KMS-11 (cell line): Measurements from ENCODE around the gene KCNA1.

ENCODE experiments used
- H2AFZ ChIP-seq: fragments of 200-600 bp; sonication (generic); 2 replicates; pipeline ENCODE4 v1.6.1; 2016; ENCODE audit warnings: antibody characterized with exemption, mixed run types, low read depth
- H3K27ac ChIP-seq: fragments of 200-600 bp; sonication (generic); 2 replicates; pipeline ENCODE4 v1.6.1; 2016; ENCODE audit warnings: mild to moderate bottlenecking, mixed run types
- H3K27me3 ChIP-seq: fragments of 200-600 bp; sonication (generic); 2 replicates; pipeline ENCODE4 v1.6.1; 2017; ENCODE audit warnings: mild to moderate bottlenecking, low read depth, mixed run types, moderate library complexity; ENCODE audit not compliant: insufficient read depth
- H3K36me3 ChIP-seq: fragments of 200-600 bp; sonication (generic); 2 replicates; pipeline ENCODE4 v1.6.1; 2017; ENCODE audit warnings: mild to moderate bottlenecking, mixed run types; ENCODE audit not compliant: insufficient read depth
- H3K4me1 ChIP-seq: fragments of 200-600 bp; sonication (generic); 2 replicates; pipeline ENCODE4 v1.6.1; 2016; ENCODE audit warnings: mild to moderate bottlenecking, low read depth, mixed run types; ENCODE audit not compliant: poor library complexity, severe bottlenecking
- H3K4me2 ChIP-seq: fragments of 200-600 bp; sonication (generic); 2 replicates; pipeline ENCODE4 v1.7.0; 2016; ENCODE audit warnings: mild to moderate bottlenecking, mixed run types
- H3K4me3 ChIP-seq: fragments of 200-600 bp; sonication (generic); IDR thresholded peaks from 2 replicates; pipeline ENCODE4 v1.6.1; 2017; ENCODE audit warnings: low read depth, low read length, mixed read lengths; ENCODE audit not compliant: insufficient read depth
- H3K79me2 ChIP-seq: fragments of 200-600 bp; sonication (generic); 2 replicates; pipeline ENCODE4 v1.6.1; 2016; ENCODE audit warnings: low read depth, mixed run types; ENCODE audit not compliant: insufficient read depth
- H3K9ac ChIP-seq: fragments of 200-600 bp; sonication (generic); 2 replicates; pipeline ENCODE4 v1.6.1; 2016; ENCODE audit warnings: mild to moderate bottlenecking, mixed run types
- H4K20me1 ChIP-seq: fragments of 200-600 bp; sonication (generic); 2 replicates; pipeline ENCODE4 v1.6.1; 2016; ENCODE audit warnings: mild to moderate bottlenecking, mixed run types; ENCODE audit not compliant: insufficient read depth
- CTCF ChIP-seq: fragments of 200-600 bp; sonication (generic); conservative IDR thresholded peaks from 2 replicates; pipeline ENCODE4 v1.6.1; 2017; ENCODE audit warnings: low read depth, mild to moderate bottlenecking, antibody characterized with exemption, low read length, moderate library complexity, mixed read lengths

KCNA1 gene

GRCh38 chr12:4865246-4865645 is 44.5 kb upstream of the KCNA1 start:
- H3K27ac ChIP-seq: no peak overlapping the region
- no peak overlapping the region for H3K9ac ChIP-seq
- H3K4me2 ChIP-seq: no peak overlapping the region
- H3K79me2 ChIP-seq: no peaks in the 10 kb centered on the region
- H2AFZ ChIP-seq: no peak overlapping the region
- no peak overlapping the region for H3K4me3 ChIP-seq
- H4K20me1 ChIP-seq: no peaks in the 10 kb centered on the region
- H3K4me1 ChIP-seq: no peaks in the 10 kb centered on the region
- H3K27me3 ChIP-seq: no peaks in the 10 kb centered on the region
- H3K36me3 ChIP-seq: no peaks in the 10 kb centered on the region
- no peak for TF ChIP-seq CTCF

GRCh38 chr12:4866299-4866698 is 43.4 kb upstream of the KCNA1 start:
- H3K27ac ChIP-seq: no peak overlapping the region
- no peaks in the 10 kb centered on the region for H3K36me3 ChIP-seq
- no peak overlapping the region for H3K4me2 ChIP-seq
- TF ChIP-seq CTCF: no peak
- H2AFZ ChIP-seq: no peak overlapping the region
- H4K20me1 ChIP-seq: no peaks in the 10 kb centered on the region
- no peak overlapping the region for H3K9ac ChIP-seq
- no peaks in the 10 kb centered on the region for H3K27me3 ChIP-seq
- no peaks in the 10 kb centered on the region for H3K4me1 ChIP-seq
- no peak overlapping the region for H3K4me3 ChIP-seq
- H3K79me2 ChIP-seq: no peaks in the 10 kb centered on the region

GRCh38 chr12:4867384-4867783 is 42.3 kb upstream of the KCNA1 start:
- Histone ChIP-seq H3K36me3 (no peaks in the 10 kb centered on the region), H3K4me2 (no peak overlapping the region), H3K4me3 (no peak overlapping the region), H3K27me3 (no peaks in the 10 kb centered on the region), H3K4me1 (no peaks in the 10 kb centered on the region), H3K79me2 (no peaks in the 10 kb centered on the region), H4K20me1 (no peaks in the 10 kb centered on the region), H3K27ac (no peak overlapping the region), H2AFZ (no peak overlapping the region), H3K9ac (no peak overlapping the region)
- no peak for TF ChIP-seq CTCF

GRCh38 chr12:4870423-4870822 is 39.3 kb upstream of the KCNA1 start:
- Histone ChIP-seq H3K36me3 (no peaks in the 10 kb centered on the region), H3K4me1 (no peaks in the 10 kb centered on the region), H4K20me1 (no peaks in the 10 kb centered on the region), H3K4me3 (no peak overlapping the region), H3K9ac (no peak overlapping the region), H3K4me2 (no peak overlapping the region), H3K27ac (no peak overlapping the region), H2AFZ (no peak overlapping the region), H3K27me3 (no peaks in the 10 kb centered on the region), H3K79me2 (no peaks in the 10 kb centered on the region)
- no peak for TF ChIP-seq CTCF

- Histone ChIP-seq H3K79me2 (no peaks in the 10 kb centered on the region), H3K4me3 (no peak overlapping the region), H3K9ac (no peak overlapping the region), H3K27me3 (no peaks in the 10 kb centered on the region), H3K4me2 (no peak overlapping the region), H3K36me3 (no peaks in the 10 kb centered on the region), H3K27ac (no peak overlapping the region), H2AFZ (no peak overlapping the region), H4K20me1 (no peaks in the 10 kb centered on the region), H3K4me1 (no peaks in the 10 kb centered on the region)
- TF ChIP-seq CTCF: no peak
Observed at GRCh38 chr12:4871514-4871913, 38.2 kb upstream of the KCNA1 start.
